ENCODE results near the gene CNTNAP5.

Gene CNTNAP5

GRCh38 chr2:124898827-124899226 is 873.7 kb downstream of the CNTNAP5 start:
- Histone ChIP-seq H3K27me3 (ENCODE audit: insufficient read depth, low read length) (no peaks in the 10 kb centered on the region), H3K36me3 (ENCODE audit: insufficient read depth, low read length) (no peaks in the 10 kb centered on the region), H3K4me1 (ENCODE audit: control insufficient read depth, insufficient read depth, low read length, unreplicated experiment) (no peaks in the 10 kb centered on the region), H3K27ac (ENCODE audit: low read depth, low read length) (no peak overlapping the region), H3K79me2 (ENCODE audit: control insufficient read depth, insufficient read depth, low read length, unreplicated experiment) (no peaks in the 10 kb centered on the region), H3K4me3 (ENCODE audit: low read depth, low read length) (no peak overlapping the region), H2AFZ (ENCODE audit: low read length, unreplicated experiment) (no peak overlapping the region)

- Histone ChIP-seq H2AFZ (ENCODE audit: low read length, unreplicated experiment) (no peak overlapping the region), H3K27ac (ENCODE audit: low read depth, low read length) (no peak overlapping the region), H3K27me3 (ENCODE audit: insufficient read depth, low read length) (no peaks in the 10 kb centered on the region), H3K4me3 (ENCODE audit: low read depth, low read length) (no peak overlapping the region), H3K79me2 (ENCODE audit: control insufficient read depth, insufficient read depth, low read length, unreplicated experiment) (no peaks in the 10 kb centered on the region), H3K36me3 (ENCODE audit: insufficient read depth, low read length) (no peaks in the 10 kb centered on the region), H3K4me1 (ENCODE audit: control insufficient read depth, insufficient read depth, low read length, unreplicated experiment) (no peaks in the 10 kb centered on the region)
Observed at GRCh38 chr2:124908411-124908810, 883.3 kb downstream of the CNTNAP5 start.

GRCh38 chr2:124911560-124911959 is 886.5 kb downstream of the CNTNAP5 start:
- no peaks in the 10 kb centered on the region for H3K27me3 ChIP-seq (ENCODE audit: insufficient read depth, low read length)
- H2AFZ ChIP-seq (ENCODE audit: low read length, unreplicated experiment) = no peak overlapping the region

GRCh38 chr2:124913868-124914267 is 888.8 kb downstream of the CNTNAP5 start:
- H3K4me1 ChIP-seq (ENCODE audit: control insufficient read depth, insufficient read depth, low read length, unreplicated experiment) = no peaks in the 10 kb centered on the region
- H2AFZ ChIP-seq (ENCODE audit: low read length, unreplicated experiment) = no peak overlapping the region
- no peak overlapping the region for H3K4me3 ChIP-seq (ENCODE audit: low read depth, low read length)
- no peaks in the 10 kb centered on the region for H3K27me3 ChIP-seq (ENCODE audit: insufficient read depth, low read length)
- no peaks in the 10 kb centered on the region for H3K36me3 ChIP-seq (ENCODE audit: insufficient read depth, low read length)
- H3K27ac ChIP-seq (ENCODE audit: low read depth, low read length) = no peak overlapping the region
- no peaks in the 10 kb centered on the region for H3K79me2 ChIP-seq (ENCODE audit: control insufficient read depth, insufficient read depth, low read length, unreplicated experiment)

More at GRCh38 chr2:124911560-124911959, 886.5 kb downstream of the CNTNAP5 start:
- Histone ChIP-seq H3K36me3 (ENCODE audit: insufficient read depth, low read length) (no peaks in the 10 kb centered on the region), H3K4me3 (ENCODE audit: low read depth, low read length) (no peak overlapping the region), H3K27ac (ENCODE audit: low read depth, low read length) (no peak overlapping the region), H3K4me1 (ENCODE audit: control insufficient read depth, insufficient read depth, low read length, unreplicated experiment) (no peaks in the 10 kb centered on the region), H3K79me2 (ENCODE audit: control insufficient read depth, insufficient read depth, low read length, unreplicated experiment) (no peaks in the 10 kb centered on the region)

- no peaks in the 10 kb centered on the region for H3K79me2 ChIP-seq (ENCODE audit: control insufficient read depth, insufficient read depth, low read length, unreplicated experiment)
- H3K4me1 ChIP-seq (ENCODE audit: control insufficient read depth, insufficient read depth, low read length, unreplicated experiment) = no peaks in the 10 kb centered on the region
- H3K4me3 ChIP-seq (ENCODE audit: low read depth, low read length) = no peak overlapping the region
- H3K27me3 ChIP-seq (ENCODE audit: insufficient read depth, low read length) = no peaks in the 10 kb centered on the region
- H2AFZ ChIP-seq (ENCODE audit: low read length, unreplicated experiment) = no peak overlapping the region
- H3K36me3 ChIP-seq (ENCODE audit: insufficient read depth, low read length) = no peaks in the 10 kb centered on the region
- H3K27ac ChIP-seq (ENCODE audit: low read depth, low read length) = no peak overlapping the region
Observed at GRCh38 chr2:124915567-124915966, 890.5 kb downstream of the CNTNAP5 start.

- H3K79me2 ChIP-seq (ENCODE audit: control insufficient read depth, insufficient read depth, low read length, unreplicated experiment) = no peaks in the 10 kb centered on the region
- no peaks in the 10 kb centered on the region for H3K36me3 ChIP-seq (ENCODE audit: insufficient read depth, low read length)
- no peak overlapping the region for H3K4me3 ChIP-seq (ENCODE audit: low read depth, low read length)
- H3K27me3 ChIP-seq (ENCODE audit: insufficient read depth, low read length) = no peaks in the 10 kb centered on the region
- no peak overlapping the region for H3K27ac ChIP-seq (ENCODE audit: low read depth, low read length)
- H2AFZ ChIP-seq (ENCODE audit: low read length, unreplicated experiment) = no peak overlapping the region
- H3K4me1 ChIP-seq (ENCODE audit: control insufficient read depth, insufficient read depth, low read length, unreplicated experiment) = no peaks in the 10 kb centered on the region
Observed at GRCh38 chr2:124919296-124919695, 894.2 kb downstream of the CNTNAP5 start.

GRCh38 chr2:124920448-124920847 is 895.4 kb downstream of the CNTNAP5 start:
- Histone ChIP-seq H2AFZ (ENCODE audit: low read length, unreplicated experiment) (no peak overlapping the region), H3K4me3 (ENCODE audit: low read depth, low read length) (no peak overlapping the region), H3K27ac (ENCODE audit: low read depth, low read length) (no peak overlapping the region), H3K79me2 (ENCODE audit: control insufficient read depth, insufficient read depth, low read length, unreplicated experiment) (no peaks in the 10 kb centered on the region), H3K36me3 (ENCODE audit: insufficient read depth, low read length) (no peaks in the 10 kb centered on the region), H3K4me1 (ENCODE audit: control insufficient read depth, insufficient read depth, low read length, unreplicated experiment) (no peaks in the 10 kb centered on the region), H3K27me3 (ENCODE audit: insufficient read depth, low read length) (no peaks in the 10 kb centered on the region)

GRCh38 chr2:124921191-124921590 is 896.1 kb downstream of the CNTNAP5 start:
- Histone ChIP-seq H3K4me3 (ENCODE audit: low read depth, low read length) (no peak overlapping the region), H3K79me2 (ENCODE audit: control insufficient read depth, insufficient read depth, low read length, unreplicated experiment) (no peaks in the 10 kb centered on the region), H3K27me3 (ENCODE audit: insufficient read depth, low read length) (no peaks in the 10 kb centered on the region), H3K36me3 (ENCODE audit: insufficient read depth, low read length) (no peaks in the 10 kb centered on the region), H3K4me1 (ENCODE audit: control insufficient read depth, insufficient read depth, low read length, unreplicated experiment) (no peaks in the 10 kb centered on the region), H2AFZ (ENCODE audit: low read length, unreplicated experiment) (no peak overlapping the region), H3K27ac (ENCODE audit: low read depth, low read length) (no peak overlapping the region)

GRCh38 chr2:124923097-124923496 is 898.0 kb downstream of the CNTNAP5 start:
- Histone ChIP-seq H3K79me2 (ENCODE audit: control insufficient read depth, insufficient read depth, low read length, unreplicated experiment) (no peaks in the 10 kb centered on the region), H3K27ac (ENCODE audit: low read depth, low read length) (no peak overlapping the region), H3K36me3 (ENCODE audit: insufficient read depth, low read length) (no peaks in the 10 kb centered on the region), H3K4me3 (ENCODE audit: low read depth, low read length) (no peak overlapping the region), H3K4me1 (ENCODE audit: control insufficient read depth, insufficient read depth, low read length, unreplicated experiment) (no peaks in the 10 kb centered on the region), H2AFZ (ENCODE audit: low read length, unreplicated experiment) (no peak overlapping the region), H3K27me3 (ENCODE audit: insufficient read depth, low read length) (no peaks in the 10 kb centered on the region)

GRCh38 chr2:124933883-124934282 is 908.8 kb downstream of the CNTNAP5 start:
- Histone ChIP-seq H3K4me3 (ENCODE audit: low read depth, low read length) (no peak overlapping the region), H3K4me1 (ENCODE audit: control insufficient read depth, insufficient read depth, low read length, unreplicated experiment) (no peaks in the 10 kb centered on the region), H2AFZ (ENCODE audit: low read length, unreplicated experiment) (no peak overlapping the region)

GRCh38 chr2:124953921-124954320 is 928.8 kb downstream of the CNTNAP5 start:
- H3K36me3 ChIP-seq (ENCODE audit: insufficient read depth, low read length) = no peaks in the 10 kb centered on the region
- H3K27me3 ChIP-seq (ENCODE audit: insufficient read depth, low read length) = no peaks in the 10 kb centered on the region
- H3K4me3 ChIP-seq (ENCODE audit: low read depth, low read length) = no peak overlapping the region
- H3K79me2 ChIP-seq (ENCODE audit: control insufficient read depth, insufficient read depth, low read length, unreplicated experiment) = no peaks in the 10 kb centered on the region
- H2AFZ ChIP-seq (ENCODE audit: low read length, unreplicated experiment) = no peak overlapping the region
- no peak overlapping the region for H3K27ac ChIP-seq (ENCODE audit: low read depth, low read length)
- H3K4me1 ChIP-seq (ENCODE audit: control insufficient read depth, insufficient read depth, low read length, unreplicated experiment) = no peaks in the 10 kb centered on the region

More at GRCh38 chr2:124933883-124934282, 908.8 kb downstream of the CNTNAP5 start:
- no peaks in the 10 kb centered on the region for H3K27me3 ChIP-seq (ENCODE audit: insufficient read depth, low read length)
- H3K27ac ChIP-seq (ENCODE audit: low read depth, low read length) = no peak overlapping the region
- no peaks in the 10 kb centered on the region for H3K36me3 ChIP-seq (ENCODE audit: insufficient read depth, low read length)
- no peaks in the 10 kb centered on the region for H3K79me2 ChIP-seq (ENCODE audit: control insufficient read depth, insufficient read depth, low read length, unreplicated experiment)
